Activated CD4-positive, alpha-beta T cell treated with anti-CD3 and anti-CD28 coated beads for 36 hours (primary cell): ENCODE data around the gene TP53. TPM values are rescaled to one million over a fixed set of nuclear protein-coding genes. Genes with fewer than 3 reads are reported as not detected.

Experiments used
- ATAC-seq: fragments of 200-7000 bp; cut with Tn5 transposase; one replicate; pipeline ENCODE4 v1.10.0; 2021; ENCODE audit warnings: mild to moderate bottlenecking, moderate library complexity
- CTCF ChIA-PET: fragments of 350-600 bp; sonication (Branson Sonifier 250); formaldehyde crosslinking; loops from one replicate; lab custom pipeline; 2021; ENCODE audit warnings: antibody characterized with exemption; lab: Charles Lee
- POLR2A ChIA-PET: fragments of 350-600 bp; sonication (Branson Sonifier 250); formaldehyde crosslinking; loops from one replicate; lab custom pipeline; 2021; ENCODE audit warnings: antibody characterized with exemption, inconsistent platforms; lab: Charles Lee
- DNase-seq: peaks from one replicate; pipeline ENCODE4 v3.0.0-alpha.2; 2020
- H3K27ac Mint-ChIP-seq: one replicate; pipeline ENCODE4 v1.8.0; 2021; ENCODE audit warnings: mixed read lengths
- H3K27me3 Mint-ChIP-seq: one replicate; pipeline ENCODE4 v1.8.0; 2021; ENCODE audit warnings: mixed read lengths
- H3K36me3 Mint-ChIP-seq: one replicate; pipeline ENCODE4 v1.8.0; 2021; ENCODE audit warnings: low read depth, mixed read lengths
- H3K4me1 Mint-ChIP-seq: one replicate; pipeline ENCODE4 v1.8.0; 2021; ENCODE audit warnings: mixed read lengths
- H3K4me3 Mint-ChIP-seq: one replicate; pipeline ENCODE4 v1.8.0; 2021; ENCODE audit warnings: mild to moderate bottlenecking, moderate library complexity, mixed read lengths
- H3K9me3 Mint-ChIP-seq: one replicate; pipeline ENCODE4 v1.8.0; 2021; ENCODE audit warnings: low read depth, mixed read lengths
- intact Hi-C, 2 experiments: fragments of 100-400 bp; cut with DNase I in 1 of 2; cut with micrococcal nuclease in 1 of 2; formaldehyde crosslinking; loops; one replicate each; pipeline versions ENCODE4 v1.14.2 to v1.15.1; 2022 to 2024; cut with DNase I, micrococcal nuclease
- total RNA-seq, 2 experiments: library from RNA; stranded (reverse); gene quantifications; one replicate each; pipeline ENCODE4 v1.2.3, GENCODE V29; 2021

Gene TP53
- total RNA-seq, 2 experiments from 2014 or later: 127 to 165 TPM

DNA sequence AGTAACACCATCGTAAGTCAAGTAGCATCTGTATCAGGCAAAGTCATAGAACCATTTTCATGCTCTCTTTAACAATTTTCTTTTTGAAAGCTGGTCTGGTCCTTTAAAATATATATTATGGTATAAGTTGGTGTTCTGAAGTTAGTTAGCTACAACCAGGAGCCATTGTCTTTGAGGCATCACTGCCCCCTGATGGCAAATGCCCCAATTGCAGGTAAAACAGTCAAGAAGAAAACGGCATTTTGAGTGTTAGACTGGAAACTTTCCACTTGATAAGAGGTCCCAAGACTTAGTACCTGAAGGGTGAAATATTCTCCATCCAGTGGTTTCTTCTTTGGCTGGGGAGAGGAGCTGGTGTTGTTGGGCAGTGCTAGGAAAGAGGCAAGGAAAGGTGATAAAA, 14.1 kb downstream of the TP53 start:
- no peak for ATAC-seq

DNA sequence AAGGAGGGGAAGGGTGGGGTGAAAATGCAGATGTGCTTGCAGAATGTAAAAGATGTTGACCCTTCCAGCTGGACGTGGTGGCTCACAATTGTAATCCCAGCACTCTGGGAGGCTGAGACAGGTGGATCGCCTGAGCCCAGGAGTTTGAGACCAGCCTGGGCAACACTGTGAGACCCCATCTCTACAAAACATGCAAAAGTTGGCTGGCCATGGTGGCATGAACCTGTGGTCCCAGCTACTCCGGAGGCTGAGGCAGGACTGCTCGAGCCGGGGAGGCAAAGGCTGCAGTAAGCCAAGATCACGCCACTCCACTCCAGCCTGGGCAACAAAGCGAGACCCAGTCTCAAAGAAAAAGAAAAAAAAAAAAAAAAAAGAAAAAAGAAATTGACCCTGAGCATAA, 18.8 kb downstream of the TP53 start:
- CTCF ChIA-PET: no interaction called here
- peaks cover 2% of the 10 kb centered on the region for H3K9me3 Mint-ChIP-seq

More for the DNA sequence above, 14.1 kb downstream of the TP53 start:
- Mint-ChIP-seq H3K4me1 (no peaks in the 10 kb centered on the region), H3K9me3 (peaks cover 4% of the 10 kb centered on the region), H3K27ac (no peak overlapping the region), H3K4me3 (no peak overlapping the region), H3K36me3 (peaks cover 41% of the 10 kb centered on the region), H3K27me3 (no peaks in the 10 kb centered on the region)
- CTCF ChIA-PET: interaction anchor here (0.6 to 1.8 kb wide), 20 partner anchors 12 to 652 kb away, joined by 3 to 15 read pairs (median 3); partner anchors contain the start of gene TP53
- intact Hi-C loops: loop anchor here in 1 of 2 experiments (5.0 kb wide), 1 partner anchor 41 kb away; the partner anchor contains the start of gene SHBG
- POLR2A ChIA-PET: interaction anchor here (0.5 to 0.9 kb wide), 4 partner anchors 13 to 150 kb away, joined by 3 to 4 read pairs (median 3); no protein-coding TSS in a partner anchor
- peak; percentile 73 for DNase-seq

GRCh38 chr17:7667656-7668406, 19.5 kb downstream of the TP53 start:
- peaks cover 13% of the 10 kb centered on the region for H3K36me3 Mint-ChIP-seq
- intact Hi-C loops: no loop called here
- H3K4me3 Mint-ChIP-seq: no peak overlapping the region
- H3K4me1 Mint-ChIP-seq: no peaks in the 10 kb centered on the region
- no peak for ATAC-seq
- H3K27ac Mint-ChIP-seq: no peak overlapping the region
- H3K9me3 Mint-ChIP-seq: no peaks in the 10 kb centered on the region
- CTCF ChIA-PET: interaction anchor here (0.5 kb wide), 1 partner anchor 388 kb away, joined by 3 read pairs; no protein-coding TSS in a partner anchor
- DNase-seq: no peak
- no peaks in the 10 kb centered on the region for H3K27me3 Mint-ChIP-seq
- POLR2A ChIA-PET: interaction anchor here (0.5 to 0.7 kb wide), 2 partner anchors 40 to 181 kb away, joined by 3 to 4 read pairs; no protein-coding TSS in a partner anchor

More for the DNA sequence above, 18.8 kb downstream of the TP53 start:
- H3K27me3 Mint-ChIP-seq: no peaks in the 10 kb centered on the region
- DNase-seq (no peak), ATAC-seq (no peak)
- intact Hi-C loops: no loop called here
- peaks cover 18% of the 10 kb centered on the region for H3K36me3 Mint-ChIP-seq
- POLR2A ChIA-PET: no interaction called here
- no peak overlapping the region for H3K4me3 Mint-ChIP-seq
- H3K4me1 Mint-ChIP-seq: no peaks in the 10 kb centered on the region
- no peak overlapping the region for H3K27ac Mint-ChIP-seq

DNA sequence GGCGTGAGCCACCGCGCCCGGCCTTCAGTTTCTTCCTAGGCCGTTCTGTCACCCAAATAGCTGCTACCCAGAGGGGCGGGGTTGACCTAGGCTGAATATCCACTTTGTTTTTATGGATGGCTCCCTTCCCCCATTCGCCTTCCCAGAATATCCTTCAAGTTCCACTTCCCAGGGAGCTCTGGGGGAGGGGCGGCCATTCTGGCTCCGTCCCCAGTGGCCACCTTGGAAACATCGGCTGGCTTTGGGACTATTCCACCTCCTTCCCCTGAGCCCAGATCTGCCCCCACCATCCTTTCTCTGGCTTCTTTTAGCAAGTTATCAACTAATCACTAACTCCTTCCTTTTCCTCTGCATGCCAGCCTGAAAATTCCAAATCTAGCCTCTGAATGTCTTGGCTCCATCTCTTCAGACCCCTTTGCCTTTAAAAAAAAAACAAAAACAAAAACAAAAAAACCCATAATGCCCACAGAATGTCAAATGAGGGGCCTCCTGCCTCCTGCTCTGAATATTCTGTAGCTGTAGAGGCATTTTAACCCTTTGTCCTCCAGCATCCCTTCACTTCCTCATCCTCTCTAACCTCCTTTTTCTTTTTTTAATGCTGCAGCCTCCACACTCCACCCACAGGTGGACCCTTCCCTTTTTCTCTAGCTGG, 30.2 kb downstream of the TP53 start:
- CTCF ChIA-PET: no interaction called here
- no peak for DNase-seq
- POLR2A ChIA-PET: interaction anchor here (0.6 kb wide), 1 partner anchor 611 kb away, joined by 4 read pairs; no protein-coding TSS in a partner anchor

GRCh38 chr17:7655541-7655840, 31.8 kb downstream of the TP53 start:
- H3K27me3 Mint-ChIP-seq: peaks cover 22% of the 10 kb centered on the region
- no peak for DNase-seq
- H3K4me3 Mint-ChIP-seq: no peak overlapping the region
- intact Hi-C loops: no loop called here
- no peaks in the 10 kb centered on the region for H3K36me3 Mint-ChIP-seq
- ChIA-PET CTCF (interaction anchor here (0.6 to 0.8 kb wide), 2 partner anchors 23 to 375 kb away, joined by 3 read pairs; no protein-coding TSS in a partner anchor), POLR2A (no interaction called here)
- no peaks in the 10 kb centered on the region for H3K9me3 Mint-ChIP-seq
- peaks cover 9% of the 10 kb centered on the region for H3K4me1 Mint-ChIP-seq
- H3K27ac Mint-ChIP-seq: no peak overlapping the region
- ATAC-seq: no peak

More for the DNA sequence above, 30.2 kb downstream of the TP53 start:
- Mint-ChIP-seq H3K4me1 (no peaks in the 10 kb centered on the region), H3K27me3 (peaks cover 12% of the 10 kb centered on the region), H3K36me3 (no peaks in the 10 kb centered on the region), H3K27ac (no peak overlapping the region), H3K4me3 (no peak overlapping the region), H3K9me3 (no peaks in the 10 kb centered on the region)
- no peak for ATAC-seq
- intact Hi-C loops: no loop called here

DNA sequence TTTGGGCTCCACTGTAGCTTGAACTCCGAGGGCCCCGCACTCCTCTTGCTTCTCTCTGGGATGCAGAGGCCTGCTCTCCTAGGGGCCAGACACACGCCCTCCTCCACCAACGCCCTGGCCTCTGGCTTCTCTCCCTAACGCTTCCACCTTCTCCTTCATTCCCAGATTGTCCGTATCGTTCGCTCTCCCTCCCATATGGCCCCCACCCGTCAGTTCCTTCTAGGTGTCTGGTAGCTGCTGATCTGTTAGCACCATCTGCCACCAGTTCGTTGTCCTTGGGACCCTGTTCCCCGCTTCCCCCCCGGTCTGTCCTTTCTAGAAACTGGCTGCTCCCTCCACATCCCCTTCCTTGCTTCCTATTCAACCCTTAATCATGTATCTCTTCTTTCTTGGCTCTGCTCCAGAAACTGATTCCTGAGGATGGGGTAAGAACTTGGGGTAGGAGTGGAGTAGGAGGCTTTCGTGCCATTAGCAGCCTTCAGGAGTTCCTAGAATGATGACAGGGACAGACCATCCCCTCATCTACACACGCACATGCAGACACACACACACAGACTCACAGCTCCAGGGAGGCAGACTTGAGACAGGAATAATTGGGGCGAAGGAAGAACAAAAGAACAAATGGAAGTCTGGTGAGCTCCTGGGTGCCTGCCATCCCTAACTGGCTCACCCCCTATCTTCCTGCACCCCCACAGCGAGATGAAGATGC, 32.3 kb downstream of the TP53 start:
- POLR2A ChIA-PET: no interaction called here
- Mint-ChIP-seq H3K36me3 (no peaks in the 10 kb centered on the region), H3K27ac (no peak overlapping the region), H3K27me3 (peaks cover 27% of the 10 kb centered on the region), H3K9me3 (no peaks in the 10 kb centered on the region), H3K4me1 (peaks cover 14% of the 10 kb centered on the region), H3K4me3 (no peak overlapping the region)
- DNase-seq (no peak), ATAC-seq (no peak)
- intact Hi-C loops: no loop called here
- CTCF ChIA-PET: interaction anchor here (0.6 to 1.3 kb wide), 4 partner anchors 12 to 375 kb away, joined by 3 to 4 read pairs (median 3); no protein-coding TSS in a partner anchor

DNA sequence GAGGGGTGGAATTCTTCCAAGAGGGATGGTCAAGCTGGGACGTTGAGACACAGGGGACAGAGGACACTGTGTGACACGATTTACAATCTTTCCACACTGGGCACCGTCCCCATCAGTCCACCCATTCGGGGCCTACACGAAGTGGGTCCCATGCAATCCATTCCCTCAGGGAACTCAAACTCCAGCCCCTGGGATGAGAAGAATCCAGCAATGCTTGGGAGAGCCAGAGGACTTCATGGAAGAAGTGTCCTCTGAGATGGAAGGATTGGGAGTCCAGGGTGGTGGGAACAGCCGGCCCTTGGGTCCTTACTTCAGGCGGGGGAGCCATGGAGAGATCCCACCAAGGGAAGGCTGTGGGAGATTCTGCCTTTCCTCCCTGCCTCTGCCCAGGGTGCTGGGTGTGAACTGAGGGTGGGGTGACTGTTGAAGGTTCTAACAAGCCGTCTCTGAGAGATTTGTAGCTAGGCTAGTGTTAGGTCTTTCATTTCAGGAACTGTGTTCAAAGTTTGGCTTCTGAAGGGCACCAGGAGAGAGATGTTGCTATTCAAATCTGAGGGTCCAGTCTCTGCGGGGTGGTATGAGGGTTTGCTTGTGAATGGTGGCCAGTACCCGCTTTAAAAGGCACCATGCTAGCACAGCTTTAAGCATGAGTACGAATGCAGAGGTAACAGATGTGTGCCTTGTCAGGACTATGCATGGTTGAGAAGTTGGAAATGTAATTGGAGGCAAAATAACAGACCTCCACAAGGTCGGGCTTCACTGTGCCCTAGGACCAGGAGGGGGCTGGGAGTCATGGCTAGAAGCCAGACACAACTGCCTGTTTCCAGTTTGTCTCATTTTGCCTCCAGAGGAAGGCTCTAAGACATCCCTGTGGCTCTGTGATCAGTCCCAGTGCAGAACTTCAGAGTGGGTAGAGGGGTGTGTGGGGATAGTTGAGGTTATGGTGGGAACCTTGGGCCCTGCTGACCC, 34.6 kb downstream of the TP53 start:
- Mint-ChIP-seq H3K27ac (no peak overlapping the region), H3K4me3 (no peak overlapping the region), H3K4me1 (peaks cover 17% of the 10 kb centered on the region), H3K36me3 (no peaks in the 10 kb centered on the region), H3K9me3 (no peaks in the 10 kb centered on the region), H3K27me3 (peaks cover 35% of the 10 kb centered on the region)
- no peak for ATAC-seq
- no peak for DNase-seq
- CTCF ChIA-PET: no interaction called here
- intact Hi-C loops: no loop called here
- POLR2A ChIA-PET: no interaction called here

DNA sequence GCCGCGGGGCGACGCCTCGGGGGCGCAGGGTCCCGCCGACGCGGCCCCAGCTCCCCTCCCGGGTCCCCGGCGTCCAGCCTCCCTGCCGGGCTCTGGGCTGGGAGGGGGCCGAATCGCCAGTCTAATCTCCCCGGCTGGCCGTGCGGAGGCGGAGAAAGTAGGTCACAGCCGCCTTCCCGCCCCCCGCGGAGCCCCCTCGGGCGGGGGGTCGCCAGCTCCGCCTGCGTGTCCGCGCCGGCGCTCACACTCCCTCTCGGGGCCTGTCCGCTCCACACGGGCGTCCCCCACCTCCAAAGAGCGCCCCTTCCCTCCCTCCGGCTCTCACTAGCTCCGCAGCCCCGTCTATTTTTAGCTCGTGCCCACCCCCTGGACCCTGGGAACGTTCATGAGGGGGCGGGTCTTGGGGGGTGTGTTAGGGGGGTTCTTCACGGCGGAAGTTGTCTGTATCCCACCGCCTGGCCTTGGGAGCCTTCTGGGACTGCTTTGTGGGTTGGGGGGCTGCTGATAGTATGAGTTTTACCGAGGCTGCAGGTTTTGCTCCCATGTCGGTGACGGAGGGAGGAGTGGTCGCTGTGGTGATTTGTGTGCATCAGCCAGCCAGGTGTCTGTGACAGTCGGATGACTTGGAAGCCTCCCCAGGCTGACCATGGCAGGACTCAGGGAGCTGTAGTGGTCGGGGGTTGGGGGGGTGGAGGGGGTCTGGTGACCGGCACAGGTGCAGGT, 35.5 kb downstream of the TP53 start:
- H3K27me3 Mint-ChIP-seq: peaks cover 35% of the 10 kb centered on the region
- DNase-seq (no peak), ATAC-seq (no peak)
- intact Hi-C loops: no loop called here
- no peak overlapping the region for H3K27ac Mint-ChIP-seq
- peaks cover 17% of the 10 kb centered on the region for H3K4me1 Mint-ChIP-seq
- H3K4me3 Mint-ChIP-seq: no peak overlapping the region
- H3K9me3 Mint-ChIP-seq: no peaks in the 10 kb centered on the region
- ChIA-PET CTCF (interaction anchor here (0.8 to 1.3 kb wide), 3 partner anchors 19 to 339 kb away, joined by 3 to 9 read pairs (median 3); partner anchors contain the start of gene TP53), POLR2A (interaction anchor here (0.7 to 1.8 kb wide), 3 partner anchors 35 to 66 kb away, joined by 4 to 8 read pairs (median 8); partner anchors contain the start of genes FXR2 and TP53)
- no peaks in the 10 kb centered on the region for H3K36me3 Mint-ChIP-seq

DNA sequence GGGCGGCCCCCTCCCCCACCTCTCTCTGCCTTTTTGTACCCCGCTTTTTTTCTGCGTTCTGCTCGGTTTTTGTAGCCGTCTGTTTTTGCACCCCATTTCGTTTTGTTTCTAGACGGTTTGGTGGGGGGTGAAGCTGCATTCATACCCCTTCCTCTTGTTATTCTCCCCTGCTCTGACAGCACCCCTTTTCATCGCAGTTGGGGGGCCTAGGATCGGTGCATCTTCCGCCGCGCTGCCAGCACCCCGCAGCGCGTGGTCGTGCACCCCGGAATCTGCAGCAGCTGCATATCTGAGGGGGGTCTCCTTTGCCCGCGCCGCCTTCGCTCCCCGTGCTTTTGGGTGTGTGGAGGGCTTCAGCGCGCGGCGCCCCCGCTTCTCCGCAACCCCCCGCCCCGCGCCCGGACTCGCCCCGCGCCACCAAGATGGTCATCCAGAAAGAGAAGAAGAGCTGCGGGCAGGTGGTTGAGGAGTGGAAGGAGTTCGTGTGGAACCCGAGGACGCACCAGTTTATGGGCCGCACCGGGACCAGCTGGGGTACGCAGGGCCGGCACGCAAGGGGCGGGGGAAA, 36.1 kb downstream of the TP53 start:
- Mint-ChIP-seq H3K27me3 (peaks cover 40% of the 10 kb centered on the region), H3K4me1 (peaks cover 17% of the 10 kb centered on the region), H3K9me3 (no peaks in the 10 kb centered on the region), H3K4me3 (peak overlapping the region; percentile 56), H3K36me3 (no peaks in the 10 kb centered on the region), H3K27ac (no peak overlapping the region)
- intact Hi-C loops: no loop called here
- DNase-seq (no peak), ATAC-seq (no peak)
- POLR2A ChIA-PET: interaction anchor here (0.5 to 1.8 kb wide), 5 partner anchors 35 to 79 kb away, joined by 4 to 8 read pairs (median 7); partner anchors contain the start of genes FXR2 and TP53
- CTCF ChIA-PET: interaction anchor here (0.6 to 1.3 kb wide), 5 partner anchors 17 to 339 kb away, joined by 3 to 9 read pairs (median 3); partner anchors contain the start of gene TP53
